Gastrocnemius medialis (tissue), 4 donors: ENCODE data around the gene LRRC28. TPM values are rescaled to one million over a fixed set of nuclear protein-coding genes. Genes with fewer than 3 reads are reported as not detected.

Source experiments
- ATAC-seq, 2 donors: fragments of 150-250 bp; one replicate each; pipeline ENCODE4 v1.9.1; 2016
- DNase-seq, 2 donors: peaks; one replicate each; pipeline ENCODE4 v3.0.0-alpha.2; 2019
- H3K27ac ChIP-seq, 4 donors: fragments of 200-600 bp; sonication (generic); 1 replicate in 1 of 4; 2 replicates in 3 of 4; pipeline ENCODE4 v1.5.1; 2016 to 2018; ENCODE audit warnings: mild to moderate bottlenecking in 2 of 4, moderate library complexity in 1 of 4
- H3K27me3 ChIP-seq, 3 donors: fragments of 200-600 bp; sonication (generic) in 2 of 3; 1 replicate in 1 of 3; 2 replicates in 2 of 3; pipeline versions ENCODE4 v1.5.1 to v1.6.0; 2016 to 2019; ENCODE audit warnings: mild to moderate bottlenecking in 1 of 3, moderate library complexity in 1 of 3
- H3K36me3 ChIP-seq, 2 donors: fragments of 200-600 bp; sonication (generic) in 1 of 2; one replicate each; pipeline ENCODE4 v1.5.1; 2017 to 2018
- H3K4me1 ChIP-seq, 2 donors: fragments of 200-600 bp; sonication (generic) in 1 of 2; one replicate each; pipeline ENCODE4 v1.5.1; 2016 to 2017; ENCODE audit warnings: mild to moderate bottlenecking in 2 of 2
- H3K4me3 ChIP-seq, 4 donors: fragments of 200-600 bp; sonication (generic) in 3 of 4; 1 replicate in 1 of 4; 2 replicates in 3 of 4; pipeline ENCODE4 v1.5.1; 2016 to 2019; ENCODE audit warnings: mild to moderate bottlenecking in 2 of 4
- H3K9me3 ChIP-seq, 3 donors: fragments of 200-600 bp; sonication (generic) in 2 of 3; 1 replicate in 1 of 3; 2 replicates in 2 of 3; pipeline ENCODE4 v1.5.1; 2016 to 2019
- POLR2A ChIP-seq, 2 donors: fragments of 450-650 bp; IDR thresholded peaks; one replicate each; pipeline ENCODE4 v1.6.1; 2017; ENCODE audit warnings: antibody characterized with exemption in 2 of 2, mild to moderate bottlenecking in 2 of 2, moderate library complexity in 2 of 2
- in situ Hi-C, 4 donors: fragments of 200-750 bp; cut with MboI; loops; one replicate each; pipeline versions ENCODE4 v1.15.0 to v1.8.0; 2017; ENCODE audit warnings: low sequenced_read_pairs in 4 of 4
- intact Hi-C: fragments of 100-400 bp; cut with DNase I; formaldehyde crosslinking; loops from one replicate; pipeline ENCODE4 v1.15.1; 2023; ENCODE audit warnings: low total_unique reads
- total RNA-seq, 4 donors: library from RNA; depleted of rRNA; stranded (reverse); fragments of >200 nt; gene quantifications; one replicate each; pipeline versions ENCODE4 v1.1.0 to v1.2.3, GENCODE V29; 2016
- TF ChIP-seq, protein P1 (sequence below), 5 experiments: fragments of 450-650 bp in 3 of 5; fragments of 200-600 bp in 2 of 5; sonication (generic) in 2 of 5; IDR thresholded peaks in 4 of 5; conservative IDR thresholded peaks in 1 of 5; 1 replicate in 4 of 5; 2 replicates in 1 of 5; pipeline ENCODE4 v1.5.1; 2016 to 2019; ENCODE audit warnings: antibody characterized with exemption in 5 of 5, mild to moderate bottlenecking in 3 of 5, moderate library complexity in 3 of 5

Gene LRRC28
- total RNA-seq, 4 donors from 2014 or later: 22.0 to 48.5 (median 36.9) TPM

- DNase-seq (no peak), ATAC-seq (no peak)
- no peak overlapping the region for H3K4me3 ChIP-seq
- intact Hi-C loops: no loop called here
- no peaks in the 10 kb centered on the region for H3K4me1 ChIP-seq
- no peak overlapping the region for H3K27ac ChIP-seq
- TF ChIP-seq, protein P1, sequence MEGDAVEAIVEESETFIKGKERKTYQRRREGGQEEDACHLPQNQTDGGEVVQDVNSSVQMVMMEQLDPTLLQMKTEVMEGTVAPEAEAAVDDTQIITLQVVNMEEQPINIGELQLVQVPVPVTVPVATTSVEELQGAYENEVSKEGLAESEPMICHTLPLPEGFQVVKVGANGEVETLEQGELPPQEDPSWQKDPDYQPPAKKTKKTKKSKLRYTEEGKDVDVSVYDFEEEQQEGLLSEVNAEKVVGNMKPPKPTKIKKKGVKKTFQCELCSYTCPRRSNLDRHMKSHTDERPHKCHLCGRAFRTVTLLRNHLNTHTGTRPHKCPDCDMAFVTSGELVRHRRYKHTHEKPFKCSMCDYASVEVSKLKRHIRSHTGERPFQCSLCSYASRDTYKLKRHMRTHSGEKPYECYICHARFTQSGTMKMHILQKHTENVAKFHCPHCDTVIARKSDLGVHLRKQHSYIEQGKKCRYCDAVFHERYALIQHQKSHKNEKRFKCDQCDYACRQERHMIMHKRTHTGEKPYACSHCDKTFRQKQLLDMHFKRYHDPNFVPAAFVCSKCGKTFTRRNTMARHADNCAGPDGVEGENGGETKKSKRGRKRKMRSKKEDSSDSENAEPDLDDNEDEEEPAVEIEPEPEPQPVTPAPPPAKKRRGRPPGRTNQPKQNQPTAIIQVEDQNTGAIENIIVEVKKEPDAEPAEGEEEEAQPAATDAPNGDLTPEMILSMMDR (IDR thresholded peaks at IDR 0.05 in 4 of 5, conservative IDR thresholded peaks at IDR 0.05 in 1 of 5): no peak
- no peak for TF ChIP-seq POLR2A (IDR thresholded peaks at IDR 0.05)
- H3K9me3 ChIP-seq: no peaks in the 10 kb centered on the region
- in situ Hi-C loops: loop anchor here in 2 of 4 donors (25.0 kb wide), 1 partner anchor 296 kb away; no protein-coding TSS in a partner anchor
- H3K27me3 ChIP-seq: no peaks in the 10 kb centered on the region
- no peaks in the 10 kb centered on the region for H3K36me3 ChIP-seq
Observed at GRCh38 chr15:99416191-99417188, 165.2 kb downstream of the LRRC28 start.

- DNase-seq (no peak), ATAC-seq (no peak)
- H3K27me3 ChIP-seq: no peaks in the 10 kb centered on the region
- peak overlapping the region in 1 of 4 donors; percentile 57 for H3K27ac ChIP-seq
- intact Hi-C loops: no loop called here
- in situ Hi-C loops: loop anchor here in 2 of 4 donors (25.0 kb wide), 1 partner anchor 291 kb away; no protein-coding TSS in a partner anchor
- no peak overlapping the region for H3K4me3 ChIP-seq
- TF ChIP-seq, protein P1 (IDR thresholded peaks at IDR 0.05 in 4 of 5, conservative IDR thresholded peaks at IDR 0.05 in 1 of 5): no peak
- no peak for TF ChIP-seq POLR2A (IDR thresholded peaks at IDR 0.05)
- H3K9me3 ChIP-seq: no peaks in the 10 kb centered on the region
- H3K36me3 ChIP-seq: no peaks in the 10 kb centered on the region
- H3K4me1 ChIP-seq: peaks cover 12 to 13% of the 10 kb centered on the region in 2 donors
Observed at GRCh38 chr15:99421172-99421656, 169.9 kb downstream of the LRRC28 start.

DNA sequence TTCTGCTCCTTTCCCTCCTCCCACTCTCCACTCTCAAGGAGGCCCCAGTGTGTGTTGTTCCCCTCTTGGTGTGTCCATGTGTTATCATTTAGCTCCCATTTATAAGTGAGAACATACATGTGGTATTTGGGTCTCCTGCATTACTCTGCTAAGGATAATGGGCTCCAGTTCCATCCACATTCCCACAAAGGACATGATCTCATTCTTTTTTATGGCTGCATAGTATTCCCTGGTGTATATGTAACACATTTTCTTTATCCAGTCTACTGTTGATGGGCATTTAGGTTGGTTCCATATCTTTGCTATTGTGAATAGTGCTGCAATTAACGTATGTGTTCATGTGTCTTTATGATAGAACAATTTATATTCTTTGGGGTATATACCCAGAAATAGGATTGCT is 170.5 kb downstream of the LRRC28 start:
- no peak for TF ChIP-seq POLR2A (IDR thresholded peaks at IDR 0.05)
- TF ChIP-seq, protein P1 (IDR thresholded peaks at IDR 0.05 in 4 of 5, conservative IDR thresholded peaks at IDR 0.05 in 1 of 5): no peak
- in situ Hi-C loops: loop anchor here in 2 of 4 donors (25.0 kb wide), 1 partner anchor 291 kb away; no protein-coding TSS in a partner anchor
- Histone ChIP-seq H3K36me3 (no peaks in the 10 kb centered on the region), H3K27ac (no peak overlapping the region), H3K27me3 (no peaks in the 10 kb centered on the region), H3K4me1 (peaks cover 12 to 15% of the 10 kb centered on the region in 2 donors), H3K4me3 (no peak overlapping the region), H3K9me3 (no peaks in the 10 kb centered on the region)
- intact Hi-C loops: no loop called here
- DNase-seq (no peak), ATAC-seq (no peak)

GRCh38 chr15:99423186-99424130 is 172.2 kb downstream of the LRRC28 start:
- in situ Hi-C loops: loop anchor here in 2 of 4 donors (25.0 kb wide), 1 partner anchor 289 kb away; no protein-coding TSS in a partner anchor
- Histone ChIP-seq H3K27ac (peak overlapping the region in 3 of 4 donors; percentile 72 to 82 (median 80)), H3K4me3 (no peak overlapping the region), H3K27me3 (no peaks in the 10 kb centered on the region), H3K9me3 (no peaks in the 10 kb centered on the region), H3K4me1 (peaks cover 12 to 15% of the 10 kb centered on the region in 2 donors), H3K36me3 (no peaks in the 10 kb centered on the region)
- ATAC-seq: no peak
- no peak for DNase-seq
- intact Hi-C loops: no loop called here
- no peak for TF ChIP-seq POLR2A (IDR thresholded peaks at IDR 0.05)
- TF ChIP-seq, protein P1 (IDR thresholded peaks at IDR 0.05 in 4 of 5, conservative IDR thresholded peaks at IDR 0.05 in 1 of 5): no peak
